GM19372 (cell line): Measurements from ENCODE around the gene PEPD.
"Not testable (repeated sequence)": the region's sequence is repeated elsewhere in the genome, so short reads cannot be mapped to it uniquely, and the experiment has no call there.

Experiments used
- ATAC-seq: cut with Tn5 transposase; IDR thresholded peaks from one replicate; pipeline ENCODE4 v1.9.1; 2021; ENCODE audit warnings: mild to moderate bottlenecking, low read depth, moderate library complexity; ENCODE audit not compliant: unreplicated experiment

Gene PEPD

GRCh38 chr19:33499671-33500506 lies 21.7 kb downstream of the PEPD start:
- no peak for ATAC-seq

DNA sequence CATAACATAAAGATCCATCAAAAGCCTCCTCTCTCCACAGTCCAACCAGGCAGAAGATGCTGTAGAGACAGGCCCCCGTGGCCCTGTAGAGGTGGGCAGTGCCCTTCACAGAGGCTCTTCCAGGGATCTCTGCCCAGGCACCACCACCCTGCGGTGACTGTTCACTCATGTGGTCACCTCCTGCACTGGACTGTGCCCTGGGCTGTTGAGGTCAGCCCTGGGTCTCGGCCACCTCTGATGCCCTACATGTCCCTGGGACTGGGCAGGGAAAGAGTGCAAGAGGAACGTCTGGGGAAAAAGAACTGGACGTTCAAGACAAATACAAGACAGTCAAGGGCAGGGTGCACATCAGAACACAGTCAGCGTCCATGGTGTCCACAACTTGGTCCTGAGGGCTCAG lies 22.3 kb downstream of the PEPD start:
- no peak for ATAC-seq

DNA sequence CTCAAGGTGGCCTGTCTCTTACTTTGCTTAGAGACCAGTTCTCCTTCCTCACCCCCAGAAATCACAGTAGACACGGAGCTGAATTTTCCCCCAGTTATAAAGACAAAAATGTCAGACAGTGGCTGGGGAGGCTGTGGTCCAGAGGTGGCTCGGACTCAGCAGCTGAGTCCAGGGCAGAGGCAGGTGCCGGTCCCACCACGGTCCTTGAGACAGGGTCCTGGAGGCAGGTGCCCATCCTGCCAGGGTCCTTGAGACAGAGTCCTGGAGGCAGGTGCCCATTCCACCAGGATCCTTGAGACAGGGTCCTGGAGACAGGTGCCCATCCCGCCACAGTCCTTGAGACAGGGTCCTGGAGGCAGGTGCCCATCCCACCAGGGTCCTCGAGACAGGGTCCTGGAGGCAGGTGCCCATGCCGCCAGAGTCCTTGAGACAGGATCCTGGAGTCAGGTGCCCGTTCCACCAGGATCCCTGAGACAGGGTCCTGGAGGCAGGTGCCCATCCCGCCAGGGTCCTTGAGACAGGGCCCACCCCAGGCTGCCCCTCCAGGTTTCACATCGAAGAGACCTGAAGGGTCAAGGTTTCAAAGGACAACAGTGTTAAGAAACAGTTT lies 23.1 kb downstream of the PEPD start:
- no peak for ATAC-seq

DNA sequence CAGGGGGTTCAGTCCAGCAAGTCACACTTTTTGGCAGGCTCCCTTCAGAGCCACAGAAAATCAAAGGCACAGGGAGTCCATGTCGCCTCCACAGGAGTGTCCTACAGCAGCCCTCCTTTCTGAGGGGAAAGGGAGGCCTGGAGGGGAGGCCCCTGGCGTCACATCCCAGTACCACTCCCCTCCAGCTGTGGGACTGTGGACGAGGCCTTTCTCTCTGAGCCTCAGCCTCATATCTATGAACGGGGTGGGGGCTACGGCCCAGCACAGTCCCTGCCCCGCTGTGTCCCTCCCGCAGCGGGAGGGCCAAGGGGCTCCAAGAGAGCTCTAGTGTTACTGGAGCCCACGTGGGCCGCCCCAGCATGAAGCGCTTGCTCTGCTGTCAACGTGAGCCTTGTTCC lies 23.8 kb downstream of the PEPD start:
- ATAC-seq = no peak

GRCh38 chr19:33497131-33497777 lies 24.3 kb downstream of the PEPD start:
- no peak for ATAC-seq

GRCh38 chr19:33496038-33496895 lies 25.3 kb downstream of the PEPD start:
- no peak for ATAC-seq

- no peak for ATAC-seq
These were observed 28.0 kb downstream of the PEPD start for GRCh38 chr19:33493401-33494275.

- no peak for ATAC-seq
These were observed 28.6 kb downstream of the PEPD start for GRCh38 chr19:33492951-33493350.

DNA sequence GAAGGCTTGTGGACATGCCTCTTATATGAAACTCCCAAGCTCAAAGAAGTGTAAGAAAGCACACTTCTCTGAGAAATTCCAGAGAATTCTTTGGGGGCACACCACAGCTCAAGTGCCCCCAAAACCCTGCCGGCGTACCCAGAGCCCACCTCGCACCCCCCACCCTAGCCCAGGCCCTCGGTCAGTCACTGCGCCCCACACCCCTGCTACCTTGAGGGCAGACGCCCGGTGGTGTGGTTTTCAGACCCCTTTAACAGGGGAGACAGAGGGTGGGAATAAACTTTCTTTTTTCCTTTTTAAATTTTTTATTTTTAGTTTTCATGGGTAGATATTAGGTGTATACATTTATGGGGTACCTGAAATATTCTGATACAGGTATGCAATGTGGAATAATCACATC lies 29.5 kb downstream of the PEPD start:
- no peak for ATAC-seq

GRCh38 chr19:33490596-33490995 lies 31.0 kb downstream of the PEPD start:
- not testable (repeated sequence) for ATAC-seq

- ATAC-seq = no peak
These were observed 31.5 kb downstream of the PEPD start for GRCh38 chr19:33490041-33490451.

DNA sequence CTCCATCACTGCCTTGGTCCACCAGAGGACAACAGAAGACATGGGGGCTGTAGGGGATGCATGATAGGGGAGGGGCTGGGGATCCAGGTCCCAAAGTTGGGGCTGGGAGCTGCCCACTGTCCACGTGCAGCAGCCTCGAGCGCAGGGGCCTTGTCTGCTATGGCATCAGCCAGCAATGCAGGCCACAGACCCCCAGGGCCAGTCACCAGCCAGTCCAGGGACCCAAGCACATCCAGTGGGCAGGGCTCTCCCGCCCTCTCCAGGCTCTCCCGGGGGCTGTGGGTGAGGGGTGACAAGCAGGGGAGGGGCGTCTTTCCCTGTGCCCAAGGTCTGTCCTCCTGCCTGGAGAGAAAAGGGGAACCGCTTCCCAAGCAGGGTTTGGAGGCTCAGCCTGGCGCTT lies 32.8 kb downstream of the PEPD start:
- no peak for ATAC-seq

DNA sequence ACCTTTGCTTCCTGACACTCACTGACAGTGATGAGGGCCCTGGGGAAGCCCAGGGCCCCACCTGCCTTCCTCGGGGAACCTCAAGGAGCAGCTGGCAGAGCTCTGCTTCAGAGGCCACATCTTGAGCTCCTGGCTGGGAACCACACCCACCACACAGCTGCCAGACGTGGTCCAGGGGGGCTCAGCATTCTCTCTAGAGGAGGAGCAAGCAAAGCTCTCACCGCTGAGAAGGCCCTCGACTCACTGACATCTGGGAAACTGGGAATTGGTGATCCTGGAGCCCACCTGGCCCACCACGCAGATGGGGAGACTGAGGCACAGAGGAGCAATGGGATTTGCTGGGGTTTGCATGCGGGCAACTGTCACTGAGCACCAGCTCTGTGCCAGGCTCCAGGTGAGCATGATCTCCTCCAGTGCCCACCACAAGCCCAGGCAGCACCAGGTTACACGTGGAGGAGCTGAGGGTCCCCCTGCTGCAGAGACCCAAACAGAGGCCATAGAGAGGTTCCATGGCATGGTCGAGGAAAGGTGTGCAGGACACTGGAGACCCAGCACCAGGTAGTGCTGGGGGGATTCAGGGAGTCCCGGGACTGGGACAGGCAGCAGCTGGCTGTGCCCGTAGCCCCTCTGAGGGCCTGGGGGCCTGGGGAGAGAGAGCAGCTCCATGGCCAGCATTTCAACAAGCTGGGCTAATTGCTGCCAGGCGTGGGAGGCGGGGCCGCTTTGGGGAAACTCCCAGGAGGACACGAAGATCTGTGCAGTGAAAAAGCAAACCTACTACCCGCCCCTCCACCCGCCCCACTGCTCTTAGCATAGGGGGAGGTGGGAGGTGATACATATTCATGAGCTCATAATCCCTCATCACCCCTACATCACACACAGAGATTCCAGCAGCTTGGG lies 33.4 kb downstream of the PEPD start:
- no peak for ATAC-seq

GRCh38 chr19:33486936-33487811 lies 34.4 kb downstream of the PEPD start:
- ATAC-seq = no peak

- no peak for ATAC-seq
These were observed 35.2 kb downstream of the PEPD start for GRCh38 chr19:33486407-33486806.

DNA sequence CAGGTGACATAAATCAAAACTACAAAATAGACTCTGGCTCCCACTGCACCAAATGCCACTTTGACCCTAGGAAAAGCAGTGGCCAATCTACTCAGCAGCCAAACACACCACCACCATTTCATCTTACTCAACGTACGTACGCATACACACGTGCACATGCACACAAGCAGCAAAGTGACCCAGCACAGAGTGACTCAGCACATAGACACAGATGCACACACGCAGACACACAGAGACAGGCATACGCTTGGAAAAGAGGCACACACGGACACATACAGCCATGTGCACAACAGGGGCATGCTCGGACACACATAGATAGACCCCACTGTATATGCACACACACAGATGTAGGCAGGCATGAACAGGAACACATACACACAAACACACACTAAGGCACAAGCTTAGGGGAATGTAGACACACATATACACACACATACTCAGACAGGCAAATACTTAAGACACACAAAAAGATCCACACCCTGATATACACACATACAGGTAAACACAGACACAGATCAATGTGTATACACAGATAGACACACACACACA lies 37.3 kb downstream of the PEPD start:
- ATAC-seq = no peak

GRCh38 chr19:33482476-33482875 lies 39.1 kb downstream of the PEPD start:
- ATAC-seq = no peak

DNA sequence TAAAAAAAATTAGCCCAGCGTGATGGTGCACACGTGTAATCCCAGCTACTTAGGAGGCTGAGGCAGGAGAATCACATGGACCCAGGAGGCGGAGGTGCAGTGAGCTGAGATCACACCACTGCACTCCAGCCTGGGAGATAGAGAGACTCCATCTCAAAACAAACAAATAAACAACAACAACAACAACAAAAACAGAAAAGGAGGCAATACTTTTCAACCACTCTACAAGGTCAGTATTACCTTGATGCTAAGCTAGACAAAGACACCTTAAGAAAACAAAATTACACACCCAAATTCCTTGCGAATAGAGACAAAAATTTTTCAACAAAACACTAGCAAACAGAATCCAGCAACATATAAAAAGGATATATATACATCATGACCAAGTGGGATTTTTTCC lies 39.7 kb downstream of the PEPD start:
- ATAC-seq = no peak
